Fibroblast of mammary gland (primary cell): ENCODE data around the gene EDAR.

Source experiments
- DNase-seq: peaks from one replicate; pipeline ENCODE4 v3.0.0-alpha.2; 2010; ENCODE audit warnings: low read depth
- H3K4me3 ChIP-seq: 2 replicates; pipeline ENCODE4 v1.5.1; 2011; ENCODE audit warnings: low read depth, mild to moderate bottlenecking, low read length, moderate library complexity; ENCODE audit not compliant: control insufficient read depth
- TF ChIP-seq, protein P1 (sequence below): conservative IDR thresholded peaks from 2 replicates; pipeline ENCODE4 v1.5.1; 2011; ENCODE audit warnings: low read depth, low read length, inconsistent platforms; ENCODE audit not compliant: control insufficient read depth, insufficient read depth

Gene EDAR

DNA sequence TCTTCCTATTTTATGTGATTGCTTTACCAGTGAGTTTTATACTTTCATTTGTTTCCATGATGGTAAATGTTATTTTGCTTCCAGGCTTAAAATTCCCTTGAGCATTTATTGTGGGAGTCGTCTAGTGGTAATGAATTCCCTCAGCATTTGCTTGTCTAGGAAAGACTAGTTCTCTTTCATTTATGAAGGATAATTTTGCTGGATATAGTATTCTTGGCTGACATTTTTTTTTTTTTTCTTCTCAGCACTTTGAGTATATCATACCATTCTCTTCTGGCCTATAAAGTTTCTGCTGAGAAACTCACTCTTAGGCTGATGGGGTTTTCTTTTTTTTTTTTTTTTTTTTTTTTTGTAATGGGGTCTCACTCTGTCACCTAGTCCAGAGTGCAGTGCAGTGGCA is 99.1 kb downstream of the EDAR start:
- DNase-seq: no peak
- H3K4me3 ChIP-seq: no peak overlapping the region
- TF ChIP-seq, protein P1, sequence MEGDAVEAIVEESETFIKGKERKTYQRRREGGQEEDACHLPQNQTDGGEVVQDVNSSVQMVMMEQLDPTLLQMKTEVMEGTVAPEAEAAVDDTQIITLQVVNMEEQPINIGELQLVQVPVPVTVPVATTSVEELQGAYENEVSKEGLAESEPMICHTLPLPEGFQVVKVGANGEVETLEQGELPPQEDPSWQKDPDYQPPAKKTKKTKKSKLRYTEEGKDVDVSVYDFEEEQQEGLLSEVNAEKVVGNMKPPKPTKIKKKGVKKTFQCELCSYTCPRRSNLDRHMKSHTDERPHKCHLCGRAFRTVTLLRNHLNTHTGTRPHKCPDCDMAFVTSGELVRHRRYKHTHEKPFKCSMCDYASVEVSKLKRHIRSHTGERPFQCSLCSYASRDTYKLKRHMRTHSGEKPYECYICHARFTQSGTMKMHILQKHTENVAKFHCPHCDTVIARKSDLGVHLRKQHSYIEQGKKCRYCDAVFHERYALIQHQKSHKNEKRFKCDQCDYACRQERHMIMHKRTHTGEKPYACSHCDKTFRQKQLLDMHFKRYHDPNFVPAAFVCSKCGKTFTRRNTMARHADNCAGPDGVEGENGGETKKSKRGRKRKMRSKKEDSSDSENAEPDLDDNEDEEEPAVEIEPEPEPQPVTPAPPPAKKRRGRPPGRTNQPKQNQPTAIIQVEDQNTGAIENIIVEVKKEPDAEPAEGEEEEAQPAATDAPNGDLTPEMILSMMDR: no peak

DNA sequence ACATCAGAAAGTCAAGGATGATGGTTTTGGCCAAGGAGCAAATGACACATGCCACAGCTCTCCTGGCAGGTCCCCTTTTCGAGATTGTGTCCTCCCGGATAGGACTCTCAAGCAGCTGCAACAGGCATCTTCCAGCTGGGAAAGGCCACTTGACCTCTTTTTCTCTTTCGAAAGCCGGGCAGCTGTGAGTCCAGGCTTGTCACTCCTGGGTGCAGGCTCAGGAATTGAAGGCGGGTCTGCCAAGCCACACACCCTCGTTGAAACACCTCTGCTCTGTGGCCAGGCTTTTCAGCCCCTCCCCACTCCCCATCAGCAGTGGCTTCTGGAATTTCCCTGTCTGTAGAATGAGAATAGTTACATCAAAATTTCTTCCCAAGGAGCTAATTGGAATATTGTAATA is 104.4 kb downstream of the EDAR start:
- no peak overlapping the region for H3K4me3 ChIP-seq
- DNase-seq: no peak
- TF ChIP-seq, protein P1: no peak

DNA sequence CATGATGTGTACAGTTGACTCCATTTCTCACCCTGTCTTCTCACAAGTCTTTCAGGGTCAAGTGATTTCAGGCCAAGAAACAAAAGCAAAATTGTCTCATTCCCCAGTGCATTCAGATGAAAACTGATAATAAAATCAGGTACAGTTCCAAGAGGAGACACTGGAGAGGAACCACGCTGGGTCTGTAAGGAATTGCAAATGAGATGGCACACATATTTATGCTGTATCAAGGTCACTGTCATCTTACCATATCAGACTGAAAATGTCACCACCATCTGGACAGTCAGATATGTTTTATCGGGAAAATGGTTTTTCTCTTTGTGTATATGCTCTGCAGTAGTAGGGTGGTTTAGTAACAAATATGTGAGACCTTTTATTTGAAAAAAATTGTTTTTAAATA is 110.7 kb downstream of the EDAR start:
- no peak overlapping the region for H3K4me3 ChIP-seq
- TF ChIP-seq, protein P1: no peak
- DNase-seq: no peak

DNA sequence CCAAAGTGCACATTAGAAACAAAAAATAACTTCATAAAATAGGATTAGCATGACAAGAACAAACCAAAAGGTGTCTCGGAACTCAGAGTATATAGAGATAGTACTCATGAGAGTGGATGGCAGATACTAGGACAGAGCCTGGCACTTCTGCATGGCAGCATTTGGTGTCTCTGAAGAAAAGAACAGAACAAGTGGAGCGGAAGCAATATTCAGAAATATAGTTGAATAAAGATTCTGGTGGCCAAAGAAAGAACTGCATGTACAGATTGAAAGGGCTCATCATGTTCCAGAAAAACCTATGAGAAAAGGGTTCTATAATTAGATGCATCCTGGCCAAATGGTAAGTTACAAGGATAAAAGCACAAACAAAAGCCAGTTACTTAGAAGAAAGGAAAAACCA is 111.5 kb downstream of the EDAR start:
- TF ChIP-seq, protein P1: no peak
- H3K4me3 ChIP-seq: no peak overlapping the region
- no peak for DNase-seq

DNA sequence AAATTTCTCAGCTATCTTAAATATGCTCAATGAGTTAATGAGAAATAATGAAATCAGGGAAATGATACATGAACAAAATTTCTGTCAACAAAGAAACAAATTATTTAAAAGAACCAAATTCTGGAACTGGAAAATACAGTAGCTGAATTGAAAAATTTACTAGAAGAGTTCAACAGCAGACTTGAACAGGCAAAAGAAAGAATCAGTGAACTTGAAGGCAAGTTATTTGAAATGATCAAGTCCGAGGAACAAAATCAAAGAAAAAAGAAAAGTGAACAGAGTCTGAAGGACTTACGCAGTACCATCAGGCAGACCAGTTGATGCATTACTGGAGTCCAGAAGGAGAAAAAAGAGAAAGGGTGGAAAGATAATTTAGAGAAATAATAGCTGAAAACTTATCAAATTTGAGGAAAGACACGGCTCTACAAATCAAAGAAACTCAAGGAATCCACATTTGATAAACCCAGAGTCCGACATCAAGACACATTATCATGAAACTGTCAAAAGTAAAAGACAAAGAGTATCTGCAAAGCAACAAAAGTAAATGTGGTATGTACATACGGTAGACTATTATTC is 118.9 kb downstream of the EDAR start:
- TF ChIP-seq, protein P1: no peak
- H3K4me3 ChIP-seq: no peak overlapping the region
- DNase-seq: no peak

DNA sequence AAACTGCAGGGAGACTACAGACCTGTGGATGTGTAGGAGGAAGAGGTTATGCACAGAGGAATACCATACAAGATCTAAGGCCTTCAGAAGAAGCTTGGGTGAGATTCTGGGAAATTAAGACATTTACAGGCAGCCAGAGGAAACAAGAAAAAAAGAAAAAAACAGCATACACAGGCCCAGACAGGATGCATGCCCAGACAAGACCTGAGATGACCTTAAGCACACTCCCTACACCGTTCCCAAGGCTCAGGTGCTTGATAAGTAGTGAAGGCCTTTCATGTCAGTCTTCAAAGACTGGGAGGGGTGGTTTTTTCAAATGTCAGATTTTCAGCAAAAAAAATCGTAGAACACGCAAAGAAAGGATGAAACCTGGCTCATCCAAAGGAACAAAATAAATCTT is 119.5 kb downstream of the EDAR start:
- H3K4me3 ChIP-seq: no peak overlapping the region
- TF ChIP-seq, protein P1: no peak
- DNase-seq: no peak

DNA sequence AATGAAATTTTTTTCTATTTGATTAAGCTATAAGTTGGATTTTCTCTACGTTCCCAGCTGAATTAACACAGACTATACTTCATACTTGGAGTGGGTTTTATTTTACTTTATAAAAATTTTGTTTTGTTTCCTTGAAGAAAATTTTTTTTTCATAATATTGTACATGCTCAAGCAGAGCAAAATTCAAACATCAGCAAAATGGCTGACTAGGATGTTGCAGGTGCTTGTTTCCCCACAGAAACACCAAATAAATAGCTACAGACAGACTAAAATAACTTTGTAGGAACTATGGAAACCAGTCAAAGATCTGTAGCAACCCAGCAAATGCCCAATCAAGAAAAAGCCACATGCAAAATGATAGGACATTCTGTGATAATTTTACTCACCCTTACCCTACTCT is 120.1 kb downstream of the EDAR start:
- TF ChIP-seq, protein P1: no peak
- no peak overlapping the region for H3K4me3 ChIP-seq
- no peak for DNase-seq
